A673 (cell line): Measurements from ENCODE around the gene KCNMB1.

Source experiments
- EZH2 ChIP-seq: fragments of 200-600 bp; sonication (generic); IDR thresholded peaks from 2 replicates; pipeline ENCODE4 v1.6.1; 2017; ENCODE audit warnings: borderline replicate concordance, low read depth, mild to moderate bottlenecking, mixed read lengths, antibody characterized with exemption, low read length; ENCODE audit not compliant: poor library complexity, severe bottlenecking
- TF ChIP-seq, protein P1 (sequence below): fragments of 300-800, 200-600 bp; sonication (generic); conservative IDR thresholded peaks from 2 replicates; pipeline ENCODE4 v1.5.1; 2017; ENCODE audit warnings: low read depth, mild to moderate bottlenecking, antibody characterized with exemption, low read length, moderate library complexity, mixed read lengths

GRCh38 chr5:170430256-170430655, 41.1 kb upstream of the KCNMB1 start:
- TF ChIP-seq, protein P1, sequence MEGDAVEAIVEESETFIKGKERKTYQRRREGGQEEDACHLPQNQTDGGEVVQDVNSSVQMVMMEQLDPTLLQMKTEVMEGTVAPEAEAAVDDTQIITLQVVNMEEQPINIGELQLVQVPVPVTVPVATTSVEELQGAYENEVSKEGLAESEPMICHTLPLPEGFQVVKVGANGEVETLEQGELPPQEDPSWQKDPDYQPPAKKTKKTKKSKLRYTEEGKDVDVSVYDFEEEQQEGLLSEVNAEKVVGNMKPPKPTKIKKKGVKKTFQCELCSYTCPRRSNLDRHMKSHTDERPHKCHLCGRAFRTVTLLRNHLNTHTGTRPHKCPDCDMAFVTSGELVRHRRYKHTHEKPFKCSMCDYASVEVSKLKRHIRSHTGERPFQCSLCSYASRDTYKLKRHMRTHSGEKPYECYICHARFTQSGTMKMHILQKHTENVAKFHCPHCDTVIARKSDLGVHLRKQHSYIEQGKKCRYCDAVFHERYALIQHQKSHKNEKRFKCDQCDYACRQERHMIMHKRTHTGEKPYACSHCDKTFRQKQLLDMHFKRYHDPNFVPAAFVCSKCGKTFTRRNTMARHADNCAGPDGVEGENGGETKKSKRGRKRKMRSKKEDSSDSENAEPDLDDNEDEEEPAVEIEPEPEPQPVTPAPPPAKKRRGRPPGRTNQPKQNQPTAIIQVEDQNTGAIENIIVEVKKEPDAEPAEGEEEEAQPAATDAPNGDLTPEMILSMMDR: no peak
- TF ChIP-seq EZH2: no peak
